HepG2 (cell line): Measurements from ENCODE around the gene ECSIT. TPM values are rescaled to one million over a fixed set of nuclear protein-coding genes. Genes with fewer than 3 reads are reported as not detected.

Source experiments
- ETV6 ChIP-seq: sonication (generic); formaldehyde crosslinking; conservative IDR thresholded peaks from 2 replicates; pipeline ENCODE4 v1.4.0; 2020; ENCODE audit warnings: missing genetic modification reagents
- HNRNPH1 ChIP-seq: fragments of 200-400 bp; formaldehyde crosslinking; optimal IDR thresholded peaks from 2 replicates; pipeline ENCODE3; 2017; ENCODE audit warnings: mild to moderate bottlenecking, low read depth, low read length
- KDM2A ChIP-seq: sonication (generic); formaldehyde crosslinking; IDR thresholded peaks from 2 replicates; pipeline ENCODE4 v1.4.0; 2020; ENCODE audit warnings: low read depth, missing genetic modification reagents, borderline replicate concordance
- MTF2 ChIP-seq: sonication (generic); formaldehyde crosslinking; IDR thresholded peaks from 2 replicates; pipeline ENCODE4 v1.5.0; 2020; ENCODE audit warnings: missing genetic modification reagents, borderline replicate concordance
- TFDP2 ChIP-seq: sonication (generic); formaldehyde crosslinking; IDR thresholded peaks from 2 replicates; pipeline ENCODE4 v1.4.0; 2020; ENCODE audit warnings: missing genetic modification reagents
- ZMAT3 ChIP-seq: sonication (generic); formaldehyde crosslinking; conservative IDR thresholded peaks from 2 replicates; pipeline ENCODE4 v1.7.0; 2021; ENCODE audit warnings: missing genetic modification reagents
- ZNF142 ChIP-seq: sonication (generic); formaldehyde crosslinking; IDR thresholded peaks from 2 replicates; pipeline ENCODE4 v1.4.0; 2020; ENCODE audit warnings: missing genetic modification reagents
- ZNF335 ChIP-seq: sonication (generic); formaldehyde crosslinking; IDR thresholded peaks from 2 replicates; pipeline ENCODE4 v1.4.0; 2020; ENCODE audit warnings: missing genetic modification reagents
- ZNF446 ChIP-seq: sonication (generic); formaldehyde crosslinking; IDR thresholded peaks from 2 replicates; pipeline ENCODE4 v1.5.0; 2020; ENCODE audit warnings: mild to moderate bottlenecking, missing genetic modification reagents
- ZNF678 ChIP-seq: sonication (generic); formaldehyde crosslinking; IDR thresholded peaks from 2 replicates; pipeline ENCODE4 v1.4.0; 2020; ENCODE audit warnings: mild to moderate bottlenecking, missing genetic modification reagents
- polyA plus RNA-seq, 8 experiments: library from polyadenylated mRNA; depleted of rRNA in 3 of 8; stranded (reverse) in 7 of 8; unstranded in 1 of 8; fragments of >200 nt; fragmentation: Illumina TruSeq in 4 of 8; extraction: Trizol in 4 of 8; gene quantifications; 2 replicates each; pipeline versions ENCODE4 v1.2.1 to v1.2.3, GENCODE V29; 2011 to 2016; ENCODE audit warnings: low read depth in 4 of 8, missing spikeins in 1 of 8, mixed read lengths in 1 of 8; ENCODE audit not compliant: insufficient read depth in 1 of 8
- total RNA-seq, 5 experiments: library from RNA; depleted of rRNA; stranded (reverse); fragments of >200 nt; fragmentation: Illumina TruSeq; extraction: Trizol; gene quantifications; 2 replicates each; pipeline ENCODE4 v1.2.3, GENCODE V29; 2016; ENCODE audit warnings: low read depth in 1 of 5
- TF ChIP-seq, protein P1 (sequence below): sonication (generic); formaldehyde crosslinking; IDR thresholded peaks from 2 replicates; pipeline ENCODE4 v1.4.0; 2020; ENCODE audit warnings: mild to moderate bottlenecking, missing genetic modification reagents
- TF ChIP-seq, protein P2 (sequence below): sonication (generic); formaldehyde crosslinking; IDR thresholded peaks from 2 replicates; pipeline ENCODE4 v1.4.0; 2020; ENCODE audit warnings: low read depth, mild to moderate bottlenecking, missing genetic modification reagents
- TF ChIP-seq, protein P3 (sequence below): sonication (generic); formaldehyde crosslinking; IDR thresholded peaks from 2 replicates; pipeline ENCODE4 v1.5.0; 2020; ENCODE audit warnings: mild to moderate bottlenecking, missing genetic modification reagents
- TF ChIP-seq, protein P4 (sequence below): sonication (generic); formaldehyde crosslinking; IDR thresholded peaks from 2 replicates; pipeline ENCODE4 v1.4.0; 2020; ENCODE audit warnings: mild to moderate bottlenecking, missing genetic modification reagents

Gene ECSIT
- total and polyA plus RNA-seq, 2 of the 13 experiments (the other 11 are each of a cell fraction or from before 2014, with no cell fraction given): 36.4 to 62.3 TPM

- no peak for TF ChIP-seq MTF2
- TF ChIP-seq, protein P1, sequence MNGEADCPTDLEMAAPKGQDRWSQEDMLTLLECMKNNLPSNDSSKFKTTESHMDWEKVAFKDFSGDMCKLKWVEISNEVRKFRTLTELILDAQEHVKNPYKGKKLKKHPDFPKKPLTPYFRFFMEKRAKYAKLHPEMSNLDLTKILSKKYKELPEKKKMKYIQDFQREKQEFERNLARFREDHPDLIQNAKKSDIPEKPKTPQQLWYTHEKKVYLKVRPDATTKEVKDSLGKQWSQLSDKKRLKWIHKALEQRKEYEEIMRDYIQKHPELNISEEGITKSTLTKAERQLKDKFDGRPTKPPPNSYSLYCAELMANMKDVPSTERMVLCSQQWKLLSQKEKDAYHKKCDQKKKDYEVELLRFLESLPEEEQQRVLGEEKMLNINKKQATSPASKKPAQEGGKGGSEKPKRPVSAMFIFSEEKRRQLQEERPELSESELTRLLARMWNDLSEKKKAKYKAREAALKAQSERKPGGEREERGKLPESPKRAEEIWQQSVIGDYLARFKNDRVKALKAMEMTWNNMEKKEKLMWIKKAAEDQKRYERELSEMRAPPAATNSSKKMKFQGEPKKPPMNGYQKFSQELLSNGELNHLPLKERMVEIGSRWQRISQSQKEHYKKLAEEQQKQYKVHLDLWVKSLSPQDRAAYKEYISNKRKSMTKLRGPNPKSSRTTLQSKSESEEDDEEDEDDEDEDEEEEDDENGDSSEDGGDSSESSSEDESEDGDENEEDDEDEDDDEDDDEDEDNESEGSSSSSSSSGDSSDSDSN (CRISPR knock-in tag): peak; percentile 71; the same call in 1 of the 2 replicates
- peak; percentile 62 for TF ChIP-seq TFDP2 (CRISPR knock-in tag)
- TF ChIP-seq ZNF142 (CRISPR knock-in tag): no peak
- no peak for TF ChIP-seq HNRNPH1
- TF ChIP-seq ZNF446 (CRISPR knock-in tag): no peak
- peak; percentile 56; the same call in 1 of the 2 replicates for TF ChIP-seq KDM2A (CRISPR knock-in tag)
- no peak for TF ChIP-seq ZNF335
- TF ChIP-seq, protein P2, sequence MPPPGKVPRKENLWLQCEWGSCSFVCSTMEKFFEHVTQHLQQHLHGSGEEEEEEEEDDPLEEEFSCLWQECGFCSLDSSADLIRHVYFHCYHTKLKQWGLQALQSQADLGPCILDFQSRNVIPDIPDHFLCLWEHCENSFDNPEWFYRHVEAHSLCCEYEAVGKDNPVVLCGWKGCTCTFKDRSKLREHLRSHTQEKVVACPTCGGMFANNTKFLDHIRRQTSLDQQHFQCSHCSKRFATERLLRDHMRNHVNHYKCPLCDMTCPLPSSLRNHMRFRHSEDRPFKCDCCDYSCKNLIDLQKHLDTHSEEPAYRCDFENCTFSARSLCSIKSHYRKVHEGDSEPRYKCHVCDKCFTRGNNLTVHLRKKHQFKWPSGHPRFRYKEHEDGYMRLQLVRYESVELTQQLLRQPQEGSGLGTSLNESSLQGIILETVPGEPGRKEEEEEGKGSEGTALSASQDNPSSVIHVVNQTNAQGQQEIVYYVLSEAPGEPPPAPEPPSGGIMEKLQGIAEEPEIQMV (CRISPR knock-in tag): no peak
- TF ChIP-seq, protein P3, sequence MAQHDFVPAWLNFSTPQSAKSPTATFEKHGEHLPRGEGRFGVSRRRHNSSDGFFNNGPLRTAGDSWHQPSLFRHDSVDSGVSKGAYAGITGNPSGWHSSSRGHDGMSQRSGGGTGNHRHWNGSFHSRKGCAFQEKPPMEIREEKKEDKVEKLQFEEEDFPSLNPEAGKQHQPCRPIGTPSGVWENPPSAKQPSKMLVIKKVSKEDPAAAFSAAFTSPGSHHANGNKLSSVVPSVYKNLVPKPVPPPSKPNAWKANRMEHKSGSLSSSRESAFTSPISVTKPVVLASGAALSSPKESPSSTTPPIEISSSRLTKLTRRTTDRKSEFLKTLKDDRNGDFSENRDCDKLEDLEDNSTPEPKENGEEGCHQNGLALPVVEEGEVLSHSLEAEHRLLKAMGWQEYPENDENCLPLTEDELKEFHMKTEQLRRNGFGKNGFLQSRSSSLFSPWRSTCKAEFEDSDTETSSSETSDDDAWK (CRISPR knock-in tag): no peak
- peak; percentile 52; the same call in 1 of the 2 replicates for TF ChIP-seq ZMAT3 (CRISPR knock-in tag)
- TF ChIP-seq, protein P4, sequence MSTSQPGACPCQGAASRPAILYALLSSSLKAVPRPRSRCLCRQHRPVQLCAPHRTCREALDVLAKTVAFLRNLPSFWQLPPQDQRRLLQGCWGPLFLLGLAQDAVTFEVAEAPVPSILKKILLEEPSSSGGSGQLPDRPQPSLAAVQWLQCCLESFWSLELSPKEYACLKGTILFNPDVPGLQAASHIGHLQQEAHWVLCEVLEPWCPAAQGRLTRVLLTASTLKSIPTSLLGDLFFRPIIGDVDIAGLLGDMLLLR (CRISPR knock-in tag): peak; percentile 76; the same call in 1 of the 2 replicates
- TF ChIP-seq ETV6 (CRISPR knock-in tag): no peak
- TF ChIP-seq ZNF678 (CRISPR knock-in tag): 0 out of 2 replicates have a peak, but pooled peaks have one; percentile 12
Measured at GRCh38 chr19:11558881-11559828, 30.2 kb upstream of the ECSIT start, which contains the start of gene ELOF1 (continued).
